Measurements from ENCODE around the gene S100A9. TPM values are rescaled to one million over a fixed set of nuclear protein-coding genes. Genes with fewer than 3 reads are reported as not detected.
"Not testable (repeated sequence)": the region's sequence is repeated elsewhere in the genome, so short reads cannot be mapped to it uniquely, and the experiment has no call there.

S100A9 gene
- total and polyA plus RNA-seq, 9 donors: 8.8 to 96.3 (median 33.2) TPM

GRCh38 chr1:153343811-153344717 is 13.6 kb upstream of the S100A9 start:
- no peaks in the 10 kb centered on the region for H3K27me3 ChIP-seq
- peaks cover 6% of the 10 kb centered on the region for H3K4me1 ChIP-seq (ENCODE audit: insufficient read depth)
- intact Hi-C loops (cut with DNase I): no loop called here
- WGBS, 3 donors: 34 to 37% (median 34%) methylated on average over 9 of the region's 9 CpGs
- H3K4me3 ChIP-seq: no peak overlapping the region
- no peak overlapping the region for H3K27ac ChIP-seq
- no peak for TF ChIP-seq POLR2A (IDR thresholded peaks at IDR 0.05)
- TF ChIP-seq EP300 (IDR thresholded peaks at IDR 0.05): no peak
- TF ChIP-seq, protein P1, sequence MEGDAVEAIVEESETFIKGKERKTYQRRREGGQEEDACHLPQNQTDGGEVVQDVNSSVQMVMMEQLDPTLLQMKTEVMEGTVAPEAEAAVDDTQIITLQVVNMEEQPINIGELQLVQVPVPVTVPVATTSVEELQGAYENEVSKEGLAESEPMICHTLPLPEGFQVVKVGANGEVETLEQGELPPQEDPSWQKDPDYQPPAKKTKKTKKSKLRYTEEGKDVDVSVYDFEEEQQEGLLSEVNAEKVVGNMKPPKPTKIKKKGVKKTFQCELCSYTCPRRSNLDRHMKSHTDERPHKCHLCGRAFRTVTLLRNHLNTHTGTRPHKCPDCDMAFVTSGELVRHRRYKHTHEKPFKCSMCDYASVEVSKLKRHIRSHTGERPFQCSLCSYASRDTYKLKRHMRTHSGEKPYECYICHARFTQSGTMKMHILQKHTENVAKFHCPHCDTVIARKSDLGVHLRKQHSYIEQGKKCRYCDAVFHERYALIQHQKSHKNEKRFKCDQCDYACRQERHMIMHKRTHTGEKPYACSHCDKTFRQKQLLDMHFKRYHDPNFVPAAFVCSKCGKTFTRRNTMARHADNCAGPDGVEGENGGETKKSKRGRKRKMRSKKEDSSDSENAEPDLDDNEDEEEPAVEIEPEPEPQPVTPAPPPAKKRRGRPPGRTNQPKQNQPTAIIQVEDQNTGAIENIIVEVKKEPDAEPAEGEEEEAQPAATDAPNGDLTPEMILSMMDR (IDR thresholded peaks at IDR 0.05): no peak
- no peaks in the 10 kb centered on the region for H3K36me3 ChIP-seq
- DNase-seq: no peak
- no peaks in the 10 kb centered on the region for H3K9me3 ChIP-seq

- WGBS, 3 donors: 58 to 64% (median 62%) methylated on average over 3 of the region's 3 CpGs
- peaks cover 6% of the 10 kb centered on the region for H3K4me1 ChIP-seq (ENCODE audit: insufficient read depth)
- H3K27me3 ChIP-seq: no peaks in the 10 kb centered on the region
- H3K27ac ChIP-seq: no peak overlapping the region
- intact Hi-C loops (cut with DNase I): loop anchor here in 1 of 4 donors (5.0 kb wide), 1 partner anchor 153 kb away; no protein-coding TSS in a partner anchor
- DNase-seq: no peak
- TF ChIP-seq, protein P1 (IDR thresholded peaks at IDR 0.05): no peak
- TF ChIP-seq EP300 (IDR thresholded peaks at IDR 0.05): no peak
- TF ChIP-seq POLR2A (IDR thresholded peaks at IDR 0.05): no peak
- H3K9me3 ChIP-seq: no peaks in the 10 kb centered on the region
- H3K36me3 ChIP-seq: no peaks in the 10 kb centered on the region
- no peak overlapping the region for H3K4me3 ChIP-seq
Observed at GRCh38 chr1:153344718-153345025, 13.0 kb upstream of the S100A9 start.

DNA sequence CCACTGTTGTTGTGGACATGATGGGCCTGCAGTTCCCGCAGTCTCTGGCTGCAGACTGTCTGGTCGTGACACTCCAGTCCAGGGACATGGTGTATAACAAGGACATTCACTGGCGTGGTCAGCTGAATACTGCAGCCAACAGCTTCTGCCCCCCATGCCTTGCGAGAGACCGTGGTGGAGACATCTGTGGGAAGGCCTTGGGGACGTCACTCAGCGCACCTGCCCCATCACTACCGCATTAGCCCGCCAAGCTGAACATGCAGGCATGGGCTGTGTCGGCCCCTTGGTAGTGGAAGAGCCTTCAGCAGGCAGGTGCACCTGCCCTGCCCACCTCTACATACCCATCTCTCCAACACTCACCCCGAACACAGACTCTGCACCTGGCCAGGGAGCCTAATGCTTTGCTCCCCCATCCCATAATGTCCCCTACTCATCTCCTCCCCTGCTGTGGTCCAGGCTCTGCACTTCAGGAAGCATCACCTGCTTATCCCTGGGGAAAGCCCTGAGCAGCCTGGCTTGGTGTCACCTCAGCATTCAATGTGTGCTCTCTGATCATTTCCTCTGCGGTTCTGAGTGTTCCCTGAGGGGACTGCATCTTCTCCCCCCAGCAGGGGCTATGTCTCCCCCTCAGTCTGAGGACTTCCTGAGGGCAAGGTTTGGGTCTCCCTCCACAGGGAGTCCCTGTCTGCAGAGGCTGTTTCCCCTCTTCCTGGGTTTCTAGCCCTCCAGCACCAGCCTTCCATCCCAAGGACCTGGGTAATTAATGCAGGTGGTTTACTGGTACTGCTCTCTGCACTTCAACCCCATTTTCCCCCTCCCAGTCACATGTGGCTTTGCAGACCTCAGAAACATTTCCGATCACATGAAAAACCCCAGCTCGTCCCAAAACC is 12.2 kb upstream of the S100A9 start:
- Histone ChIP-seq H3K36me3 (no peaks in the 10 kb centered on the region), H3K27ac (no peak overlapping the region), H3K4me1 (ENCODE audit: insufficient read depth) (peaks cover 6% of the 10 kb centered on the region), H3K27me3 (no peaks in the 10 kb centered on the region), H3K9me3 (no peaks in the 10 kb centered on the region), H3K4me3 (no peak overlapping the region)
- no peak for DNase-seq
- intact Hi-C loops (cut with DNase I): loop anchor here in 1 of 4 donors (5.0 kb wide), 1 partner anchor 152 kb away; no protein-coding TSS in a partner anchor
- TF ChIP-seq POLR2A (IDR thresholded peaks at IDR 0.05) (no peak), EP300 (IDR thresholded peaks at IDR 0.05) (no peak)
- TF ChIP-seq, protein P1 (IDR thresholded peaks at IDR 0.05): no peak
- WGBS, 3 donors: 93 to 94% (median 94%) methylated on average over 14 of the region's 14 CpGs

DNA sequence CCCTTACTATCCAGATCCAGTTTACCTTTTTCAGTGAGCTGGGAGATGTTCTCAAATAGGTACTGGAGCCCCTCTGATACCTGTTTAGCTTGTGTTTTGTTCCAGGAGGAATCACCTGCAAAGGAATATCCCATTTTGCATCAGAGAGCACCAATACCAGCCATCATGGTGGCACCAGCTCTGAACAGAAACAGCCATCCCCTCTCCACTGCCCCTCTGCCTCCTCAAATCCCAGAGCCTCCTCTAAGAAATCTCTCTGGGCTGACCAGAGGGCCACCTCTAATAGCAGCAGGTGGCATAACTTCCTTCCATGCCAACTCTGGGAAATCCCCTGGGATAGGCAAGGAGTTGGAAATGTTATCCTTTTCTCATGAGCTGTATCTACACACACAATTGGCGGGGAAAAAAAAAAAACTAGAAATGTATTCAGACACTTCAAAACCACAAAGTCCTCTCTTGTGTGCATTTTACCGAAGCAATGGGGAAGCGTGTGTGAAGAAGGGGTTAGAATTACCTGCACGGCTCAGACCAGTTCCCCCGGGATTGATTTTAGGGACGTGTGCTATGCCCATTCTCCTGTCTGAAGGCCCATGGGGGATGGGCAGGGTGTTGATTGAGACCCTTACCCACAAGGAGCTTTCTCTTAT is 11.5 kb upstream of the S100A9 start:
- WGBS, 3 donors: 81 to 84% (median 83%) methylated on average over 6 of the region's 6 CpGs
- Histone ChIP-seq H3K9me3 (no peaks in the 10 kb centered on the region), H3K4me3 (no peak overlapping the region), H3K36me3 (no peaks in the 10 kb centered on the region), H3K27ac (no peak overlapping the region), H3K4me1 (ENCODE audit: insufficient read depth) (peaks cover 6% of the 10 kb centered on the region), H3K27me3 (no peaks in the 10 kb centered on the region)
- TF ChIP-seq EP300 (IDR thresholded peaks at IDR 0.05): no peak
- no peak for TF ChIP-seq POLR2A (IDR thresholded peaks at IDR 0.05)
- DNase-seq: no peak
- intact Hi-C loops (cut with DNase I): loop anchor here in 1 of 4 donors (5.0 kb wide), 1 partner anchor 151 kb away; no protein-coding TSS in a partner anchor

GRCh38 chr1:153347049-153347448 is 10.6 kb upstream of the S100A9 start:
- intact Hi-C loops (cut with DNase I): loop anchor here in 1 of 4 donors (5.0 kb wide), 1 partner anchor 150 kb away; no protein-coding TSS in a partner anchor
- H3K36me3 ChIP-seq; H3K4me3 ChIP-seq; H3K9me3 ChIP-seq; H3K27me3 ChIP-seq; H3K4me1 ChIP-seq (ENCODE audit: insufficient read depth); DNase-seq; H3K27ac ChIP-seq: not testable (repeated sequence)
- 72 to 73% (median 72%) methylated on average over 14 of the region's 14 CpGs for WGBS, 3 donors

All from ovary (tissue), 9 donors.